Activated CD4-positive, alpha-beta T cell treated with anti-CD3 and anti-CD28 coated beads for 1 hour (primary cell): ENCODE results near the gene PHOSPHO1.
"Not testable (repeated sequence)": the region's sequence is repeated elsewhere in the genome, so short reads cannot be mapped to it uniquely, and the experiment has no call there.

ENCODE experiments used
- DNase-seq: peaks from one replicate; pipeline ENCODE4 v3.0.0-alpha.2; 2020

PHOSPHO1 gene, protein sequence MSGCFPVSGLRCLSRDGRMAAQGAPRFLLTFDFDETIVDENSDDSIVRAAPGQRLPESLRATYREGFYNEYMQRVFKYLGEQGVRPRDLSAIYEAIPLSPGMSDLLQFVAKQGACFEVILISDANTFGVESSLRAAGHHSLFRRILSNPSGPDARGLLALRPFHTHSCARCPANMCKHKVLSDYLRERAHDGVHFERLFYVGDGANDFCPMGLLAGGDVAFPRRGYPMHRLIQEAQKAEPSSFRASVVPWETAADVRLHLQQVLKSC

GRCh38 chr17:49230636-49231562 lies at the start of gene PHOSPHO1:
TSS of gene PHOSPHO1 (minus strand) at chr17:49230787. CDS start at chr17:49226691, 4,096 bp downstream.
- DNase-seq = peak; percentile 76

- no peak for DNase-seq
Observed at GRCh38 chr17:49280061-49280460, 49.5 kb upstream of the PHOSPHO1 start.

GRCh38 chr17:49279263-49280015 lies 48.9 kb upstream of the PHOSPHO1 start:
- DNase-seq = not testable (repeated sequence)

- no peak for DNase-seq
Observed at GRCh38 chr17:49278076-49278475, 47.5 kb upstream of the PHOSPHO1 start.

DNA sequence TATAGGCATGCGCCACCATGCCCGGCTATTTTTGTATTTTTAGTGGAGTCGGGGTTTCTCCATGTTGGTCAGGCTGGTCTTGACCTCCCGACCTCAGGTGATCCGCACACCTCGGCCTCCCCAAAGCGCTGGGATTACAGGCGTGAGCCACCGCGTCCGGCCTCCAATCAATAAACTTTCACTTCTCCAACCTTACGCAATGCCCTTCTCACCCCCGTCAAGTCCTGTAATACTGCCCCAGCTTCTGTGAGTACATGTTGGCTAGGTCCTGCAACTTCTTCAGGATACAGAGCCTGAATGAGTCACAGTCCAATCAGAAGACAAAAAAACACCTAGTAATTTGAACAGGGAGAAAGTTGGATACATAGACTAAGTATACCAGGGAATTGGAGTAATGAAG lies 47.1 kb upstream of the PHOSPHO1 start:
- DNase-seq = no peak

DNA sequence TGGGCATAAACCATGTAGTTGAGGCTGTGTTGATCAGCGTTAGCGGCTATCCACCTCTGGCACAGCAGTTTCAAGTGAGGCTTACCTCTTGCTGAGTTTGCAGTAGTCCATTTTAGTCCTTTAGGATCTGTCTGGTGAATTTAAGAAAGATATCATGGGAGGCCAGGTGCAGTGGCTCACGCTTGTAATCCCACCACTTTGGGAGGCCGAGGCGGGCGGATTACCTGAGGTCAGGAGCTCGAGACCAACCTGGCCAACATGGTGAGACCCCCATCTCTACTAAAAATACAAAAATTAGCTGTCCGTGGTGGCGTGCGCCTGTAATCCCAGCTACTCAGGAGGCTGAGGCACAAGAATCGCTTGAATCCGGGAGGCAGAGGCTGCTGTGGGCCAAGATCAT lies 45.4 kb upstream of the PHOSPHO1 start:
- not testable (repeated sequence) for DNase-seq

DNA sequence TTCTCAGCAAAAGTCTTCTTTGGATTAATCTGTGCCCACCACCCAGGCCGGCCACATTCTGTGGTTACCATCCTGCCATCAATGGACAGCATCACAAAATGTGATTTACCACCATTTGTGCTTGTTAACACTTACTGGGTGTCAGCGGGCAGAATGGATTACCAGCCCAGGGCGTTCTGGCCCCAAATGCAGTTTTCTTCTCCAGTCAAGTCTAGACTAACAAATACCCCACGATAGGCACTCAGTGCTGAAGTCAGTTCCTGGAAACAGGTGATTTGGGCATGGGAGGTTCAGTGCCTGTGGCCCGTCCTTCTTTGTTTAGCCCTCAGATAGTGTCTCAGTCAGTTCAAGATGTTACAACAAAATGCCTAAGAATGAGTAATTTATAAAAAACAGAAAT lies 38.8 kb upstream of the PHOSPHO1 start:
- DNase-seq = no peak

DNA sequence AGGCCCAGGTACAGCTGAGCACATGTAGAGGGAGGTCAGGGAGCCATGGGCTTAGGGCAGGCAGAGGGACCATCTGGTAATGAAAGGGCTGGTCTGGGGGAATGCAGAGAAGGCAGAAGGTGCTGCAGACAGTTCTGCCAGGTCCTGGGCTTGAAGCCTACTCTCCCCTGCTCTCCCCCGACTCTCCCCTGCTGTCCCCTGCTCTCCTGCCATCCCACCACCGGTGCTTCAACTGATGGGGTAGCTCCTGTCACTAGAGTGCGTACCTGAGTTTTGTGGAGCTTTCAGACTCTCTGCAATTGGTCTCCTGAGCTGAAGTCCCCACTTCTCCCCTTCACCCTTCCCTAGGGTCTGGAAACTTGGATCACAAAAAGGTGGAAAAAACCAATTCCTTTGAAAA lies 37.3 kb upstream of the PHOSPHO1 start:
- DNase-seq = no peak

- no peak for DNase-seq
Observed at GRCh38 chr17:49266233-49266632, 35.6 kb upstream of the PHOSPHO1 start.

GRCh38 chr17:49261540-49261939 lies 31.0 kb upstream of the PHOSPHO1 start:
- DNase-seq = not testable (repeated sequence)

GRCh38 chr17:49260817-49261291 lies 30.3 kb upstream of the PHOSPHO1 start:
- DNase-seq = no peak

- peak; percentile 28 for DNase-seq
Observed at GRCh38 chr17:49260011-49260816, 29.6 kb upstream of the PHOSPHO1 start.

DNA sequence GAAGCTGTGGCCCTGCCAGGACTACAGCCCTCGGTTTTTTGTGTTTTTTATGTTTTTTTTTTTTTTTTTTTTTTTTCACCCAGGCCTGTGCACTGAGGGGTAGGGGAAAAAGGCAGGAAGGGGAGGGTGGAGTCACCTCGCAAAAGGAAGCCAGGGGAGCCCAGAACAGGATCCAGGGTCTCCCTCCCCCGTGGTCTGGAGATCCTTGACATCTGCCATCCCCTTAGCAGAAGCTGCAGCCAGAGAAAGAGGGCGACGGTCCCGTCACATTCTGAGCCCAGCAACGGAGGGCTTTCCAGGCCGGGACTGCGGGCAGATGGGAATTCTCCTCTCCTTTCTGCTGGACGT lies 29.1 kb upstream of the PHOSPHO1 start:
- no peak for DNase-seq

DNA sequence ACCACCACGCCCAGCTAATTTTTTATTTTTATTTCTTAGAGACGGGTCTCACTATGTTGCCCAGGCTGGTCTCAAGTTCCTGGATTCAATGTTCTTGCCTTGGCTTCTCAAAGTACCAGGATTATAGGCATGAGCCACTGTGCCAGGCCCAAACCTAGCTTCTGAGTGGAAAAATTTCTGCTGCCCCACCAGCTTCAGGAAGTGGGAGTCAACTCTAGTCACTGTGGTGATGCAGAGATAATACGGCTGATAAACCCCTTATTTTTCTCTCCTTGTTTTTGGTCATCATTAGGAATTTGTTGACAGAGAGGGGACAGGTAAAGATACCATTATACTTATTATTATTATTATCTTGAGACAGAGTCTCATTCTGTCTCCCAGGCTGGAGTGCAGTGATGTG lies 27.8 kb upstream of the PHOSPHO1 start:
- DNase-seq = no peak

DNA sequence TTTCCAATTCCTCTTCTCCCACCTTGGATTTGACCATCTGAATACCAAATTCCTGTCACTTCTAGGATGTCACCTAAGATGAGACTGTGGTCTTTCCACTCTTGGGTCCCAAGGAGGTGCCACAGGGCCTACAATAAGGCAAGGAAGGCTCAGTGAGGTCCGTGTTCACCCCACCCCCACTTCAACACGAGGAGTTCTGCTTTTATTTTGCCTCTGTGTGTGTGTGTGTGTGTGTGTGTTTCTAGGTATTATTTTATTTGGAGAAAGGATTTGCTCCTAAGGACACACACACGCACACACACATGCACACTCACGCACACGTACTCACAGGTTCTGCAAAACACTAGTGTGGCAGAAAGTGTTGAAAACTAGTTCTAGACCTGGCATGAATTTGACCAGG lies 24.5 kb upstream of the PHOSPHO1 start:
- no peak for DNase-seq

DNA sequence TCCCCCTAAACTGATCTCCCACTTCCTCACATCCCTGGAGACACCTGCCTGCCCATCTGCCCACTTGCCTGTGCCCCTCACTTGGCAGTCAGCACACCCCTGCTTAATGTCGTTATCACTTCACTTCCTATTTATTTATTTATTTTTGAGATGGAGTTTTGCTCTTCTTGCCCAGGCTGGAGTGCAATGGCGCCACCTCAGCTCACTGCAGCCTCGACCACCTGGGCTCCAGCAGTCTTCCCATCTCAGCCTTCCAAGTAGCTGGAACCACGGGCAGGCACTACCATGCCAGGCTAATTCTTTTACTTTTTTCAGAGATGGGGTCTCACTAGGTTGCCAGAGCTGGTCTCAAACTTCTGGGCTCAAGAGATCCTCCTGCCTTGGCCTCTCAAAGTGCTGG lies 23.5 kb upstream of the PHOSPHO1 start:
- DNase-seq = no peak

DNA sequence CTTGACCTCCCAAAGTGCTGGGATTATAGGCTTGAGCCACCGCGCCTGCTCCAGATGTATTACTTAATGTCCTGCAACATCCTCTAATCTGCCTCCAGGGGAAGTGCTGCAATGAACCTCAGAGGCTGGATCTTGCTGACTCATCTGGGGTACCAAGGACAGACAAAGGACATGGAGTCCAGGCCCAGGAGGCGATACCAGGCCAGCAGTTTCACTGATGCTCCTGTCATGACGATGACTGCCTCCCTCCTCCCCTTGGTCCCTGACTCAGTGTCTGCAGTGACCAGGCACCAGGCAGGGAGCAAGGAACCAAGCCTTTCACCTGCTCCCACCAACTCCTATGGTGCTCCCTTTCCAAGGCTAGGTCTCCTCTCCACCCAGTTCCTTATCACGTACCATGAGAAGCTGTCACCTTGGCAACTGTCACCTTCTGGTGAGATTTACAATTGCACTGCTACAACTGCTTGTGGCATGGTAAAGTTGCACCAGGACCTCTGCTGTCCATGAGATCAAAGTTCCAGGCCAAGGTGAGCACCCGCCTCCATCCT lies 21.6 kb upstream of the PHOSPHO1 start:
- DNase-seq = no peak

DNA sequence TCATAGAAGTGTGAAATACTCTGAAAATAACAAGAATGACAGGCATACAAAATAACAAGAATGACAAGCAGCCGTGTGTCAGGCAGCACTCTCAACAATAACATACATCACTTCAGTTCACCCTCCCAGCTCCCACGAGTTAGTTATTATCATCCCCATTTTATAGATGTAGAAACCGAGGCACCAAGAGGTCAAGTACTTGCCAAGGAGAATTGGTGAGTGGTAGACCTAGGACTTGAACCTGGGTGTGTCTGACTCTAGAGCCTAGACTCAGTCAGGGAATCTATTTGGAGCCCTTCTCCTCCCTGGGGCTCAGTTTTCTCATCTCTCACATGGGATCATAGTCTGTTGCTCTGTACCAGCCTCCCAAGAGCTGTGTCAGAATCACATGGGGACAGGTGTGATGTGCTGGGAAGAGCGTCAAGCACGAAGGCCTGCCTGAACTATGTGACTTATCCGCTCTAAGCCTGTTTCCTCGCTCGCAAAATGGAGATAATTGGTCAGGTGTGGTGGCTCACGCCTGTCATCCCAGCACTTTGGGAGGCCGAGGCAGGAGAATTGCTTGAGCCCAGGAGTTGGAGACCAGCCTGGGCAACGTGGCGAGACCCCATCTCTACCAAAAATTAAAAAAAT lies 19.4 kb upstream of the PHOSPHO1 start:
- no peak for DNase-seq

DNA sequence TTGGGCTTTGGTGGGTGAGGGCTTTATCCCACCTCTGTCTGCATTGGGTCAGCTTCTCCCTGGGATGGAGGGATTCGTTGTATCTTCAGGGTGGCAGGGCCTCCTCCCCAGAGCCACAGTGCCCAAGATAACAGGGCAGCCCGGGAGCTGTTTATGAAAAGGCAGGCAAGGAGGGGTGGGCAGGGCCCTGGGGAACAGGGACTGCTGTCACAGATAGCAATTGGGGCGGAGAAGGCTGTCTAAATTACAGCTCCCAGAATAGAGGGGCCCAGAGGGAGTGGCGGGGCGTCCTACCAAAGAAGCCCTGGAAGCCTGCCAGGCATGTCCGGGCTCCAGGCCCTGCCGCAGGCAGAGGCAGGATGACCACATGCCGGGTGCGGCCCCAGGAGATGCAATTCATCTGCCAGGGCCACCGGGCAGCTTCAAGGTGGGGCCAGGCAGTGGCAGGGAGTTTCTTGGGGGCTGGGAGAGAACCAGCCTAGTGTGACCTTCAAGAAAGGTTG lies 18.8 kb upstream of the PHOSPHO1 start:
- no peak for DNase-seq

GRCh38 chr17:49247944-49248343 lies 17.4 kb upstream of the PHOSPHO1 start:
- DNase-seq = no peak

GRCh38 chr17:49244839-49245238 lies 14.3 kb upstream of the PHOSPHO1 start:
- DNase-seq = no peak
